PFSK-1 (cell line): ENCODE results near the gene SORBS1.

Source experiments
- FOXP2 ChIP-seq: optimal IDR thresholded peaks from 2 replicates; pipeline ENCODE3; 2011; ENCODE audit warnings: borderline replicate concordance, control low read depth, inconsistent platforms; ENCODE audit not compliant: insufficient read depth; ENCODE audit errors: extremely low read length, extremely low read depth
- POLR2AphosphoS5 ChIP-seq: IDR thresholded peaks from 2 replicates; pipeline ENCODE4 v1.6.1; 2012; ENCODE audit warnings: low read depth, mild to moderate bottlenecking, control low read depth, low read length, moderate library complexity
- REST ChIP-seq, 2 experiments: IDR thresholded peaks; 2 replicates each; pipeline versions ENCODE4 v1.6.1 to v1.8.0; 2011 to 2012; ENCODE audit warnings: low read depth in 2 of 2, low read length in 2 of 2, control low read depth in 1 of 2, inconsistent platforms in 1 of 2, mild to moderate bottlenecking in 1 of 2, moderate library complexity in 1 of 2; ENCODE audit not compliant: insufficient read depth in 1 of 2
- SIN3A ChIP-seq: IDR thresholded peaks from 2 replicates; pipeline ENCODE4 v1.6.1; 2012; ENCODE audit warnings: mild to moderate bottlenecking, low read length, moderate library complexity, borderline replicate concordance; ENCODE audit not compliant: insufficient read depth

- TF ChIP-seq POLR2AphosphoS5 (no peak), REST (IDR thresholded peaks at IDR 0.05; ENCODE audit: insufficient read depth in 1 of 2, low read depth in 2 of 2, low read length in 2 of 2) (no peak), SIN3A (no peak), FOXP2 (no peak)
These were observed 26.9 kb upstream of the SORBS1 start for GRCh38 chr10:95588025-95588424.
